EH (cell line): ENCODE data around the gene CHN1.

Source experiments
- DNase-seq: peaks from one replicate; pipeline ENCODE4 v3.0.0-alpha.2; 2015; ENCODE audit warnings: low read depth

CHN1 gene

DNA sequence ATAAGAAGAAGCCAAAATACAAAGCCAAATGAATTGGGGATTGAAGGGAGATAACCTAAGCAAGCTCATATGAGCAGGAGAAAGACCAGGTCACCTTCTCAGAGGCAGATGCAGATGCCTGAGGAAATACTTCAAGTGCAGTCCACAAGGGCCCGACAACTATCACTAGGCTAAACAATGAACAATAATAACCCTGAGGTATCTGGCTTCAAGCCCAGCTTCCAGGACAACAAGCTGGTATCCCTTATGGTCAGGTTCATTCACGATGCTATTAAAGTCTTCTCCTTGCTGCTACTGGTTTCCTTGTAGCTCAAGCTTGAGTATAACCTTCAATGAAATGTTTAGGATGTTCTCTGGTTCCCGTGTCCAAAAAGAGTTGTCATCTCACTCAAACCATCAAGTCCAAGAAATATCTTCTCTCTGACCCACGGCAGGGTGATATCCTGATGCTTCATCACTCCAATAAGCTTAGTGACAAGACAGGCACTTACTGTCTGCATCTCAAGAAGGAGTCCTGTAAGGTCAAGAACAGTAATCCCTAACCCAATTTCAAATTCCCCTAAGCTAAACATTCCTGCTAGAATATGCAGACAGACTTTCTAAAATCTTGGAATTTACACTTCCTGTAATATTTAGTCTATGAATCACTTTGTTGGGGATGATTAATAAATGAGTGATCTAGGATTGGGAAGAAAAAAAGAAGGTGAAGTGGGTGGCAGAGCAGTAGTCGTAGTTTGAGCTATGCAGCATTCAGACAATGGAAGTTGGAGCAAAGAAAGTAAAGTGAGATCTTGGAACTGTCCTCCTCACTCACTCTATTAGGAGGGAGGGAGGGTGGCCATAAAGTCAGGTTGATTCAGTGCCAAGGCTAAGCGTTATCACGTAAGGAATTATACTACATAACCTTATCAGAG is 33.1 kb downstream of the CHN1 start:
- peak; percentile 93 for DNase-seq

DNA sequence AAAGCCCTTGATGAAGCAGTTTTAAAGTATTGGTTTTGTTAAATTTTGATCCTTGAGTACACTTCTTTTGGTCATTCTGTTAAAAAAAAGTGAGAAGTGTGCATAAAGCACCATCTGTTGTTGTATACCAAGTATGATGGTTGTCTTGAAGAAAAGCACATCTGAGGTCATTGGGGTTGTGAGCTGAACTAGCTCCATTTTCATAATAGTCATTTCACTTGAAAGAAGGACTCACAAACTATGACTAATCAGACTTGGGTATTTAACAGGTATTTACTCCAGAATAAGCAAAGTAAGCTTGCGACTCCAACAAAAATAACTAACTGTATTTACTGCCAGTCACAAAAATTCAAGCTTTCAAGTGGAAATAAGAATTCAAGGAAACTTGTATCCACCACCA is 35.1 kb downstream of the CHN1 start:
- peak; percentile 25 for DNase-seq

DNA sequence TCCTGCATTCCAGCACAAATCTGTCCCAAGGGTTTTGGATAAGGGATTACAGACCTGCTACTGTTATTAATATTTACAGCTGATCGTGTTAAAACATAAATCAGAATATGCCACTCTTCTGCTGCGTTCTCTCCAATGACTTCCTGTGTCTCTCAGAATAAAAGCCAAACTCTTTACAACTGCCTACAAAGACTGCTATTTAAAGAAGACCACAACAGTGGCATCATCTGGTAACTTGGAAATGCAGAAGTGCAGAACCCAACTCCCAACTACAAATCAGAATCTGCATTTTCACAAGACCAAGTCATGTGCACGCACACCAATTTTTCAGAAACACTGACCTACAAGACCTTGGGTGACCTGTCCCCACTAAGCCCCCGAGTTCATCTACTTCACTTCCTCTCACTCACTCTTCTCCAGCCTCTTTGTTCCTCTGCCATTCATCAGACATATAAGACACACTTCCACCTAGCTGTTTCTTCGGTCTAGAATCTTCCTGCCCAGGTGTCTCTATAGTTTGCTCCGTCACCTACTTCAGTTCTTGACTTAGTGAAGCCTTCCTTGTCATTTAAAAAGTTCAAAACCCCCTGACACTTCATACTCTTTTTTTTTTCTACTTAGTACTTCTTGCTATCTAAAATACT is 36.0 kb downstream of the CHN1 start:
- no peak for DNase-seq

GRCh38 chr2:174967691-174968260 is 37.4 kb downstream of the CHN1 start:
- DNase-seq, result no peak

DNA sequence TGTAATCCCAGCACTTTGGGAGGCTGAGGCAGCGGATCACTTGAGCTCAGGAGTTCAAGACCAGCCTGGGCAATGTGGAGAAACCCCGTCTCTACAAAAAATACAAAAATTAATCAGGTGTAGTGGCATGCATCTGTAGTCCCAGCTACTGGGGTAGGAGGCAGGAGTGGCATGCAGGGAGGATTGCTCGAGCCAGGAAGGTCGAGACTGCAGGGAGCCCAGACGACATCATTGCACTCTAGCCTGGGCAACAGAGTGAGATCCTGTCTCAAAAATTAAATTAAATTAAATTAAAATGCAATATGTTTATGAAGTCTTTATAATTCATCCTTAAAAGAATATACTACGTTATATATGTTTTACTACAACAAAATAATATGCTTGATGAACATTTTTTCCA is 38.1 kb downstream of the CHN1 start:
- DNase-seq, result no peak

DNA sequence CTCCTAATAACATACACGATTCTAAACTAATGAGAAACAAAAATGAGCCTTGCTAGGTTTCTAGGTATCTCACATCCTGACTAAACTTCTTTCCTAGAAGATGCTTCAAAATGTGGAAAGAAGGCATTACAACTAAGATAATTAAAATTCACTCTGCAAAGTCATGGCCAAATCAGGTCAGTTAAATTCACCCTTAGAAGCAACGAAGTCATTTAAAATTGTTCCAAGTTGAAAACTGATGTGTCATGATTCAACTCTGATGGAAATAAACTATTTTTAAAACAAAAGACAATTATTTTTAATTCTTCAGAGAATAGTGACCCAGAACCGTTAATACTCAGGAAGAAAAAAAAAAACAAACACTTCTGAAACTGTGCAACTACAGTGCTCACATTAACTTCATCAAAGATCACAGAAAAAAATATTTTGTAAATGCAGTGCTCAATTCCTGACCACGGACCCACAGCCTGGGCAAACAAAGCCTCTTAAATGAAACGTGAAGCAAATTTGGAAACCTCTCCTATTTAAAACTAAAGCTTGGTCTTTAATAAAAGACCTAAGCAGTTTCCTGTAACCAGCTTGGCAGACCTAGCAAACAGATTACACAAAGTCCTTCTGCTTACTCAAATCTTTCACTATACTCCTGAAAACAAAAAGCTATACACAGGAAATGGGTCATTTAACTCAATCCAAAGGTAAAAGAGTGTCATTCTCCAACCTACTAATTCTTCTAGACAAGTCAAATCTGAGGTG is 39.0 kb downstream of the CHN1 start:
- DNase-seq, result peak; percentile 47

- no peak for DNase-seq
These were observed 39.6 kb downstream of the CHN1 start for GRCh38 chr2:174965551-174965950.

DNA sequence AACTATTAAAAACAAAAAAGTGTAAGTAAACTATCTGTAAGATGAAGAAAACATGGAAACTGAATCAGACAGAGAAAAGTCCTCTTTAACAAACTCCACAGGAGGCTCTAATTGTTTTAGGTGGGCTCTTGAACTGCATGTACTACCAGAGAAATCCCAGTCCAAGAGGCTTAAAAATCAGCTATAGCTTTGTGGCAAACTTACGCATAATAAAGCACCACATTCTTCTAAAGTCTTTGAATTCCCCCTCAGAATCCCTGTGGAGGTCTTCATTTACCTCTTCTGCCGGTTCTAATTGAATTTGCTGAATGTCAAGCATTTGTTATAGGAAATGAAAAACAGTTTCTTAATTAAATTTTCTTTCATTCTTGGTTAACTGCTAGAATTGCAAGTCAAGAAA is 40.8 kb downstream of the CHN1 start:
- DNase-seq, result no peak

- peak; percentile 20 for DNase-seq
These were observed 41.5 kb downstream of the CHN1 start for GRCh38 chr2:174963437-174964400.

- DNase-seq, result peak; percentile 51
These were observed 45.4 kb downstream of the CHN1 start for GRCh38 chr2:174959787-174960186.

- peak; percentile 51 for DNase-seq
These were observed 48.1 kb downstream of the CHN1 start for GRCh38 chr2:174957050-174957449.

DNA sequence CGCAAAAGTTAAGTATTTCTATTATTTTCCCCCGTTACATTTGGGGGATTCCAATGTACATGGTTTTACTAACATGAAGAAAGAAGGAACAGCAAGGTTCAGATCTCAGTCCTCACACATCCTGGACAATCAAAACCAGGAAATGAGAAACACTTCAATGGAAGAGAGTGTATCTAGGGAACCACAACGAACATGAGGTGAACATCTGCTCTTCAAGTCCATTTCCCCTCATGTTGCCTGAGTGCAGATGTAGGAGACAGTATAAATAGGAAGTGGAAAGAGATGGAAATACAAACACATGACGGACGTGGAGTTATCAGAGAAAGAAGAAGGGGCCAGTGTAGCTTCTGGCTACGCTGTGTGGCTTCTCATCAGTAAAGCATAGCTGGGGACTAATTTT is 52.6 kb downstream of the CHN1 start:
- DNase-seq, result peak; percentile 53

DNA sequence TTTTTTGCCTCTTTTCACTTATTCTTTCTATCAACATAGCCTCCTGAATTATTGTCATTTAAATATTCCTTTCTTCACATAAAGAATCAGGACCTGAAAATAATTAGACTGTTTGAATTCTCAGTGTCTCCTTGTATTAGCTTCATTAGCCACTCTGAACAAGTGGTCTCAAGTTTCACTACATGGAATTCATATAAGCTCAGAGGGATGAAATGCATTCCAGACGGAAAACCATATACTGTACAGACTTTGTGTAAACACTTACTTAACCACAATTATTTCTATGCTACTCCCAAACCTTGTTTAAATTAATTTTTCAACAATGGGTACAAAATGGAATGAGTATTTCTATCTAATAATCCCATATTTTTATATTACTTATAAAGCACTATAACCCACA is 53.4 kb downstream of the CHN1 start:
- peak; percentile 93 for DNase-seq

- no peak for DNase-seq
These were observed 55.0 kb downstream of the CHN1 start for GRCh38 chr2:174949988-174950687.

DNA sequence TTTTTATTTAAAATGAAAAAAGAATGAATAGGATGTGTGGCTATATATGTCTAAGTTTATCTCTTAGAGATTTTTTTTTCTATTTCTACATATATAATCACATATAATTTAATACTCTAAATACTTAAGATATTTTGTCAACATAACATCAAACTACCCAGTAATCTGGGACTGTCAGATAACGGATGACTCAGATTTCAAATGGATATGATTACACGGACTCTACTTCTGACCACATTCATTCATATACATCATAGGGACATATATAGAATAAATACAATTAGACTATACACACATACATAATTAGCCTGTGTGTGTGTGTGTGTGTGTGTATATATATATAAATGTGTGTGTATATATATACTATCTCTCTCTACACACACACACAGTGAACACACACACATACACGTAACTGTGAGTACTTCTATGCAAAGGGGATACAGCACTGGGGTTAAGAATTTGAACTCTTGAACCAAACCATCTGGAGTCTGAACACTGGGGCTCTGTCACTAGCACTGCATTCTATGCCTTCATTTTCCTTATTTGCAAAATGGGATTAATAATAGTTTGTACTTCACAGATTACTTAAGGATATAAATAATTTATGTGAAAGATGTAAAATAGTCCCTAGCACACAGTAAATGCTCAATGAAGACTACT is 59.5 kb downstream of the CHN1 start:
- no peak for DNase-seq

- peak; percentile 77 for DNase-seq
These were observed 66.1 kb downstream of the CHN1 start for GRCh38 chr2:174939046-174939445.

DNA sequence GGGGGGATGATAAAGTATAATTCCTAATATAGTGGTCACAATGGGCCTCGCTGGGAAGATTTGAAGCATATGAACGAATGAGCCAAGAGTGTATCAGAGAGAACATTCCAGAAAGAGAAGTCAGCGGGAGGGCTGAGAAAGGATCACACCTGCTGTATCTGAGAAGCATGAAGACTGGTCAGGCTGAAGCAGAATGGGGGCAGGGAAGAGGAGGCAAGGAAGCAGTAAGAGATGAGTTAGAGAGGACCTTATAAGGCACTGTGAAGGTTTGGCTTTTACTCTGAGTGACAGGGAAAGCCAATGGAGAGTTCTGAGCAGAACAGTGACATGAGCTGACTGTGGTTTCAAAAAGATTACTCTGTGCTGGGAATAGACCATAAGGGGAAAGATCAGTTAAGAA is 73.5 kb downstream of the CHN1 start:
- DNase-seq, result peak; percentile 80

DNA sequence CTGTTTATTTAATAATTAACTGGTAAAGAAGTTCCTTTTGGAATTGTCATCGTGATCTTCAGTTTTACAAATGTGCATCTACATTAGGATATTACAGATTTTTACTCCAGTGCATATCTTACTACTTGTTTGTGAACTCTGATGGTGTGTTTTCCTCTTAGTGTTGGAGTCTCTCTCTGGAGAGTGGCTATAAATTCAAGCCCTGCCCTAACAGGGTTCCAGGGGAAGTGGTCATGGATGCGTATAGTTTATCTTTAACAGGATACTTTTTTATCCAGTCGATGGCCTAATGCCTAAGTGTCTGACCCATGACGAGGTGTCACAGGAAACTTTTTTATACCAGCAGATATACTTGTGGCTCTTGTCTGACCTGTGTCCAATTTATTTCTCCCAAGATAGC is 75.4 kb downstream of the CHN1 start:
- DNase-seq, result no peak

GRCh38 chr2:174925046-174925784 is 80.0 kb downstream of the CHN1 start:
- no peak for DNase-seq
